Erythroblast (primary cell): ENCODE results near the gene EIF4A3.

Experiments used
- GATA1 ChIP-seq: IDR thresholded peaks from 2 replicates; pipeline ENCODE4 v1.6.1; 2011; ENCODE audit warnings: low read depth, mild to moderate bottlenecking, control low read depth, low read length, moderate library complexity
- POLR2A ChIP-seq: IDR thresholded peaks from 2 replicates; pipeline ENCODE4 v1.6.1; 2011; ENCODE audit warnings: mild to moderate bottlenecking, low read length

GRCh38 chr17:80122026-80122575, 24.8 kb downstream of the EIF4A3 start:
- no peak for TF ChIP-seq POLR2A
- TF ChIP-seq GATA1, result no peak
